GM23338 (cell line): ENCODE results near the gene PYGB. TPM values are rescaled to one million over a fixed set of nuclear protein-coding genes. Genes with fewer than 3 reads are reported as not detected.

Source experiments
- ATAC-seq: fragments of 200-7000 bp; cut with Tn5 transposase; 3 replicates; pipeline ENCODE4 v1.9.1; 2020
- DNase-seq: peaks from one replicate; pipeline ENCODE4 v3.0.0-alpha.2; 2015; ENCODE audit warnings: low spot score
- H2AFZ ChIP-seq: fragments of 200-600 bp; sonication (generic); 2 replicates; pipeline ENCODE4 v1.8.0; 2016; ENCODE audit warnings: antibody characterized with exemption, mild to moderate bottlenecking, moderate library complexity
- H3F3A ChIP-seq: fragments of 200-600 bp; sonication (generic); replicated peaks from 2 replicates; pipeline ENCODE4 v1.8.0; 2017; ENCODE audit warnings: antibody characterized with exemption, mixed run types, low read depth
- H3K27ac ChIP-seq: fragments of 200-600 bp; sonication (generic); 2 replicates; pipeline ENCODE4 v1.6.1; 2016; ENCODE audit warnings: low read depth
- H3K27me3 ChIP-seq: fragments of 200-600 bp; sonication (generic); 2 replicates; pipeline ENCODE4 v1.8.0; 2016; ENCODE audit warnings: mild to moderate bottlenecking, mixed run types, moderate library complexity; ENCODE audit not compliant: insufficient read depth
- H3K36me3 ChIP-seq: fragments of 200-600 bp; sonication (generic); 2 replicates; pipeline ENCODE4 v1.8.0; 2016; ENCODE audit warnings: mild to moderate bottlenecking; ENCODE audit not compliant: insufficient read depth
- H3K4me1 ChIP-seq: fragments of 200-600 bp; sonication (generic); 2 replicates; pipeline ENCODE4 v1.8.0; 2016; ENCODE audit warnings: mild to moderate bottlenecking, moderate library complexity; ENCODE audit not compliant: insufficient read depth
- H3K4me2 ChIP-seq: fragments of 200-600 bp; sonication (generic); 2 replicates; pipeline ENCODE4 v1.7.1; 2017; ENCODE audit warnings: mixed run types
- H3K4me3 ChIP-seq: fragments of 200-600 bp; sonication (generic); 2 replicates; pipeline ENCODE4 v1.6.1; 2016; ENCODE audit warnings: mixed run types
- H3K79me2 ChIP-seq: fragments of 200-600 bp; sonication (generic); replicated peaks from 2 replicates; pipeline ENCODE4 v1.8.0; 2017; ENCODE audit warnings: mild to moderate bottlenecking; ENCODE audit not compliant: insufficient read depth
- H3K9me2 ChIP-seq: fragments of 200-600 bp; sonication (generic); 2 replicates; pipeline ENCODE4 v1.8.0; 2017; ENCODE audit not compliant: insufficient read depth
- H4K20me1 ChIP-seq: fragments of 200-600 bp; sonication (generic); replicated peaks from 2 replicates; pipeline ENCODE4 v1.8.0; 2017; ENCODE audit warnings: mild to moderate bottlenecking; ENCODE audit not compliant: insufficient read depth
- H3K27ac Mint-ChIP-seq: 2 replicates; pipeline ENCODE4 v1.8.0; 2020; ENCODE audit warnings: inconsistent platforms, mild to moderate bottlenecking, moderate library complexity, mixed read lengths
- H3K27me3 Mint-ChIP-seq: 3 replicates; pipeline ENCODE4 v1.8.0; 2022; ENCODE audit warnings: low read depth, mild to moderate bottlenecking, moderate library complexity, mixed read lengths, inconsistent platforms; ENCODE audit not compliant: insufficient read depth, poor library complexity
- H3K36me3 Mint-ChIP-seq: 3 replicates; pipeline ENCODE4 v1.8.0; 2021; ENCODE audit warnings: low read depth, mild to moderate bottlenecking, inconsistent platforms, moderate library complexity, mixed read lengths
- H3K4me1 Mint-ChIP-seq: 3 replicates; pipeline ENCODE4 v1.8.0; 2020; ENCODE audit warnings: mild to moderate bottlenecking, inconsistent platforms, mixed read lengths
- H3K4me3 Mint-ChIP-seq: 3 replicates; pipeline ENCODE4 v1.8.0; 2021; ENCODE audit warnings: moderate library complexity, mild to moderate bottlenecking, inconsistent platforms, mixed read lengths
- H3K9me3 Mint-ChIP-seq: 3 replicates; pipeline ENCODE4 v1.8.0; 2020; ENCODE audit warnings: moderate library complexity, mild to moderate bottlenecking, inconsistent platforms, mixed read lengths
- JUNB ChIP-seq: IDR thresholded peaks from one replicate; pipeline ENCODE4 v1.6.1; 2016; ENCODE audit warnings: antibody characterized with exemption; ENCODE audit not compliant: unreplicated experiment
- STAT1 ChIP-seq: IDR thresholded peaks from one replicate; pipeline ENCODE4 v1.6.1; 2016; ENCODE audit warnings: antibody characterized with exemption; ENCODE audit not compliant: unreplicated experiment
- ZNF331 ChIP-seq: fragments of 250-450 bp; sonication (Bioruptor Pico); IDR thresholded peaks from 2 replicates; pipeline ENCODE4 v1.5.0; 2020; ENCODE audit warnings: low read depth, mild to moderate bottlenecking, moderate library complexity
- polyA plus RNA-seq: library from polyadenylated mRNA; unstranded; fragments of >200 nt; fragmentation: Nextera tagmentation; extraction: Ambion mirVana; gene quantifications from 2 replicates; pipeline ENCODE4 v1.2.1, GENCODE V29; 2016
- total RNA-seq: library from RNA; depleted of rRNA; stranded (reverse); fragments of >200 nt; shearing (Covaris generic); gene quantifications from 2 replicates; pipeline ENCODE4 v1.2.3, GENCODE V29; 2014
- TF ChIP-seq, protein P1 (sequence below): fragments of 250-450 bp; sonication (Bioruptor Pico); IDR thresholded peaks from 2 replicates; pipeline ENCODE4 v1.5.0; 2020; ENCODE audit warnings: mild to moderate bottlenecking, moderate library complexity

Gene PYGB
- total and polyA plus RNA-seq, 2 experiments from 2014 or later, result 15.6 to 64.0 TPM

DNA sequence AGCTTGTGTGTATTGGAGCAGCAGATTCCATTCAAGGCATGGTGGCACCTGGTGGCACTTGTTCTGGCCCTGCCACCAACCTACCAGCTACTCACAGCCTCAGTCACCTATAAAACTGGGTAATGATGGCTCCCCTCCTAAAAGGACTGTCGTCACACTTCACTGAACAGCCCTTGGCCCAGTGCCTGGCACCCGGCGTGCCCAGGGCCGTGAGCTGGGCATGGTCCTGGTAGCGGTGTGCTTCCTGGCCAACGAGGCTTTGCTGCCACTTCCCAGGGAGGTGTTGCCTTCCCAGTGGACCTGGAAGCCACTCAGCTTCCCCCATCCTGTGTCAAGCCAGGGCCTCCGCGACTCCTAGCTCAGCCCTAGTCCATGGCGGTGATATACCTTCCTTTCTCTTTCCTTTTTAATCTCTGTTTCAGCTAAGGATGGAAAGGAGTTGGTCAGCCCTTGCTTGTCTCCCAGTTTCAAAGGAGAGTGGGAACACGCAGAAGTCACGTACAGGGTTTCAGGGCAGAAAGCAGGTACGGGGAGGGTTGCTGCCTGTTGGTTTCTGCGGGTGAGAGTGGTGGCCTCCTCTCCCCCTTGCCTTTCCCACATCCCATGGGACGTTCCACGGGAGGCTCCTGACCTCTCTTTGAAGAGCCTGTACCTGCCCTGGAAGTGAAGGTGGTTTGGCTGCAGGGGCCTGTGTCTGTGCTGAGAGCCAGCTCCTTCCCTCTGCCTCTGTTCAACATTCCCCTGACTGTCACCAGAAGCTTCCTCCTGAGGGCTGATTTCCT is 26.9 kb upstream of the PYGB start:
- Histone ChIP-seq H3K4me1 (no peaks in the 10 kb centered on the region), H3K27me3 (no peaks in the 10 kb centered on the region), H3K36me3 (no peaks in the 10 kb centered on the region), H3K4me2 (no peak overlapping the region), H4K20me1 (no peaks in the 10 kb centered on the region), H3K4me3 (no peak overlapping the region), H3F3A (no peaks in the 10 kb centered on the region), H3K27ac (no peak overlapping the region), H2AFZ (no peak overlapping the region), H3K9me2 (no peaks in the 10 kb centered on the region), H3K79me2 (no peaks in the 10 kb centered on the region)
- no peak overlapping the region for H3K4me3 Mint-ChIP-seq
- H3K9me3 Mint-ChIP-seq, result no peaks in the 10 kb centered on the region
- DNase-seq (no peak), ATAC-seq (no peak)
- no peaks in the 10 kb centered on the region; the same call in 1 of the 3 replicates for H3K36me3 Mint-ChIP-seq
- H3K27me3 Mint-ChIP-seq, result peaks cover 7% of the 10 kb centered on the region
- peaks cover 7% of the 10 kb centered on the region for H3K4me1 Mint-ChIP-seq
- TF ChIP-seq, protein P1, sequence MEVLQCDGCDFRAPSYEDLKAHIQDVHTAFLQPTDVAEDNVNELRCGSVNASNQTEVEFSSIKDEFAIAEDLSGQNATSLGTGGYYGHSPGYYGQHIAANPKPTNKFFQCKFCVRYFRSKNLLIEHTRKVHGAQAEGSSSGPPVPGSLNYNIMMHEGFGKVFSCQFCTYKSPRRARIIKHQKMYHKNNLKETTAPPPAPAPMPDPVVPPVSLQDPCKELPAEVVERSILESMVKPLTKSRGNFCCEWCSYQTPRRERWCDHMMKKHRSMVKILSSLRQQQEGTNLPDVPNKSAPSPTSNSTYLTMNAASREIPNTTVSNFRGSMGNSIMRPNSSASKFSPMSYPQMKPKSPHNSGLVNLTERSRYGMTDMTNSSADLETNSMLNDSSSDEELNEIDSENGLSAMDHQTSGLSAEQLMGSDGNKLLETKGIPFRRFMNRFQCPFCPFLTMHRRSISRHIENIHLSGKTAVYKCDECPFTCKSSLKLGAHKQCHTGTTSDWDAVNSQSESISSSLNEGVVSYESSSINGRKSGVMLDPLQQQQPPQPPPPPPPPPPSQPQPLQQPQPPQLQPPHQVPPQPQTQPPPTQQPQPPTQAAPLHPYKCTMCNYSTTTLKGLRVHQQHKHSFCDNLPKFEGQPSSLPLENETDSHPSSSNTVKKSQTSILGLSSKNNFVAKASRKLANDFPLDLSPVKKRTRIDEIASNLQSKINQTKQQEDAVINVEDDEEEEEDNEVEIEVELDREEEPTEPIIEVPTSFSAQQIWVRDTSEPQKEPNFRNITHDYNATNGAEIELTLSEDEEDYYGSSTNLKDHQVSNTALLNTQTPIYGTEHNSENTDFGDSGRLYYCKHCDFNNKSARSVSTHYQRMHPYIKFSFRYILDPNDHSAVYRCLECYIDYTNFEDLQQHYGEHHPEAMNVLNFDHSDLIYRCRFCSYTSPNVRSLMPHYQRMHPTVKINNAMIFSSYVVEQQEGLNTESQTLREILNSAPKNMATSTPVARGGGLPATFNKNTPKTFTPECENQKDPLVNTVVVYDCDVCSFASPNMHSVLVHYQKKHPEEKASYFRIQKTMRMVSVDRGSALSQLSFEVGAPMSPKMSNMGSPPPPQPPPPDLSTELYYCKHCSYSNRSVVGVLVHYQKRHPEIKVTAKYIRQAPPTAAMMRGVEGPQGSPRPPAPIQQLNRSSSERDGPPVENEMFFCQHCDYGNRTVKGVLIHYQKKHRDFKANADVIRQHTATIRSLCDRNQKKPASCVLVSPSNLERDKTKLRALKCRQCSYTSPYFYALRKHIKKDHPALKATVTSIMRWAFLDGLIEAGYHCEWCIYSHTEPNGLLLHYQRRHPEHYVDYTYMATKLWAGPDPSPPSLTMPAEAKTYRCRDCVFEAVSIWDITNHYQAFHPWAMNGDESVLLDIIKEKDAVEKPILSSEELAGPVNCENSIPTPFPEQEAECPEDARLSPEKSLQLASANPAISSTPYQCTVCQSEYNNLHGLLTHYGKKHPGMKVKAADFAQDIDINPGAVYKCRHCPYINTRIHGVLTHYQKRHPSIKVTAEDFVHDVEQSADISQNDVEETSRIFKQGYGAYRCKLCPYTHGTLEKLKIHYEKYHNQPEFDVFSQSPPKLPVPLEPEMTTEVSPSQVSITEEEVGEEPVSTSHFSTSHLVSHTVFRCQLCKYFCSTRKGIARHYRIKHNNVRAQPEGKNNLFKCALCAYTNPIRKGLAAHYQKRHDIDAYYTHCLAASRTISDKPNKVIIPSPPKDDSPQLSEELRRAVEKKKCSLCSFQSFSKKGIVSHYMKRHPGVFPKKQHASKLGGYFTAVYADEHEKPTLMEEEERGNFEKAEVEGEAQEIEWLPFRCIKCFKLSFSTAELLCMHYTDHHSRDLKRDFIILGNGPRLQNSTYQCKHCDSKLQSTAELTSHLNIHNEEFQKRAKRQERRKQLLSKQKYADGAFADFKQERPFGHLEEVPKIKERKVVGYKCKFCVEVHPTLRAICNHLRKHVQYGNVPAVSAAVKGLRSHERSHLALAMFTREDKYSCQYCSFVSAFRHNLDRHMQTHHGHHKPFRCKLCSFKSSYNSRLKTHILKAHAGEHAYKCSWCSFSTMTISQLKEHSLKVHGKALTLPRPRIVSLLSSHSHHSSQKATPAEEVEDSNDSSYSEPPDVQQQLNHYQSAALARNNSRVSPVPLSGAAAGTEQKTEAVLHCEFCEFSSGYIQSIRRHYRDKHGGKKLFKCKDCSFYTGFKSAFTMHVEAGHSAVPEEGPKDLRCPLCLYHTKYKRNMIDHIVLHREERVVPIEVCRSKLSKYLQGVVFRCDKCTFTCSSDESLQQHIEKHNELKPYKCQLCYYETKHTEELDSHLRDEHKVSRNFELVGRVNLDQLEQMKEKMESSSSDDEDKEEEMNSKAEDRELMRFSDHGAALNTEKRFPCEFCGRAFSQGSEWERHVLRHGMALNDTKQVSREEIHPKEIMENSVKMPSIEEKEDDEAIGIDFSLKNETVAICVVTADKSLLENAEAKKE (CRISPR knock-in tag), result no peak
- no peak for TF ChIP-seq JUNB
- TF ChIP-seq ZNF331, result no peak
- no peak for TF ChIP-seq STAT1
- H3K27ac Mint-ChIP-seq, result no peak overlapping the region
